Calu3 (cell line): ENCODE measurements around the gene FBN3. TPM values are rescaled to one million over a fixed set of nuclear protein-coding genes. Genes with fewer than 3 reads are reported as not detected.

ENCODE experiments used
- BruUV-seq: library from RNA; stranded (reverse); fragments of 400-500 nt; replicated peaks from 2 replicates; lab custom pipeline; 2021; lab: Mats Ljungman, UMichigan
- CTCF ChIA-PET: fragments of 300-600 bp; sonication (Branson Sonifier 250); formaldehyde crosslinking; loops from one replicate; lab custom pipeline; 2022; ENCODE audit warnings: antibody characterized with exemption; lab: Charles Lee
- DNase-seq: peaks from one replicate; pipeline ENCODE4 v3.0.0; 2022
- H3K27ac Mint-ChIP-seq: one replicate; pipeline ENCODE4 v1.8.0; 2022; ENCODE audit warnings: mixed read lengths; ENCODE audit not compliant: unreplicated experiment
- H3K27me3 Mint-ChIP-seq: one replicate; pipeline ENCODE4 v1.8.0; 2022; ENCODE audit warnings: mixed read lengths; ENCODE audit not compliant: unreplicated experiment
- H3K36me3 Mint-ChIP-seq: one replicate; pipeline ENCODE4 v1.8.0; 2022; ENCODE audit warnings: mild to moderate bottlenecking, moderate library complexity, mixed read lengths; ENCODE audit not compliant: insufficient read depth, unreplicated experiment
- H3K4me1 Mint-ChIP-seq: one replicate; pipeline ENCODE4 v1.8.0; 2022; ENCODE audit warnings: mild to moderate bottlenecking, low read depth, mixed read lengths; ENCODE audit not compliant: unreplicated experiment
- H3K4me3 Mint-ChIP-seq: one replicate; pipeline ENCODE4 v1.8.0; 2022; ENCODE audit warnings: mild to moderate bottlenecking, low read depth, moderate library complexity, mixed read lengths; ENCODE audit not compliant: unreplicated experiment
- H3K9me3 Mint-ChIP-seq: one replicate; pipeline ENCODE4 v1.8.0; 2022; ENCODE audit warnings: low read depth, mixed read lengths; ENCODE audit not compliant: unreplicated experiment
- CTCF ChIP-seq: fragments of 200-600 bp; IDR thresholded peaks from one replicate; pipeline ENCODE4 v1.8.0; 2022; ENCODE audit warnings: antibody characterized with exemption; ENCODE audit not compliant: unreplicated experiment
- intact Hi-C: fragments of 100-400 bp; cut with micrococcal nuclease; formaldehyde crosslinking; loops from one replicate; pipeline ENCODE4 v1.10.0; 2022; ENCODE audit not compliant: unreplicated experiment
- total RNA-seq: library from RNA; stranded (reverse); gene quantifications from 2 replicates; pipeline ENCODE4 v1.2.3, GENCODE V29; 2022

Gene FBN3
- total RNA-seq, 1 experiment from 2014 or later = not detected

- TF ChIP-seq CTCF = no peak
- Mint-ChIP-seq H3K27me3 (peaks cover 12% of the 10 kb centered on the region), H3K27ac (no peak overlapping the region), H3K9me3 (no peaks in the 10 kb centered on the region), H3K4me3 (no peak overlapping the region), H3K4me1 (no peaks in the 10 kb centered on the region), H3K36me3 (no peaks in the 10 kb centered on the region)
- intact Hi-C loops = no loop called here
- BruUV-seq = no TSS peak
- DNase-seq = no peak
- CTCF ChIA-PET = no interaction called here
These were observed 84.2 kb downstream of the FBN3 start for GRCh38 chr19:8064911-8065874.

GRCh38 chr19:8057545-8058270, 91.7 kb downstream of the FBN3 start:
- BruUV-seq = no TSS peak
- intact Hi-C loops = no loop called here
- DNase-seq = no peak
- CTCF ChIA-PET = no interaction called here
- H3K4me1 Mint-ChIP-seq = no peaks in the 10 kb centered on the region
- no peak overlapping the region for H3K4me3 Mint-ChIP-seq
- H3K36me3 Mint-ChIP-seq = no peaks in the 10 kb centered on the region
- no peak for TF ChIP-seq CTCF
- no peaks in the 10 kb centered on the region for H3K9me3 Mint-ChIP-seq
- peaks cover 7% of the 10 kb centered on the region for H3K27me3 Mint-ChIP-seq
- H3K27ac Mint-ChIP-seq = no peak overlapping the region

- no peaks in the 10 kb centered on the region for H3K36me3 Mint-ChIP-seq
- H3K27ac Mint-ChIP-seq = no peak overlapping the region
- BruUV-seq = no TSS peak
- no peak for DNase-seq
- no peaks in the 10 kb centered on the region for H3K9me3 Mint-ChIP-seq
- CTCF ChIA-PET = interaction anchor here (0.7 kb wide), 1 partner anchor 67 kb away, joined by 3 read pairs; no protein-coding TSS in a partner anchor
- no peak for TF ChIP-seq CTCF
- intact Hi-C loops = no loop called here
- no peaks in the 10 kb centered on the region for H3K4me1 Mint-ChIP-seq
- no peak overlapping the region for H3K4me3 Mint-ChIP-seq
- no peaks in the 10 kb centered on the region for H3K27me3 Mint-ChIP-seq
These were observed 92.9 kb downstream of the FBN3 start for GRCh38 chr19:8056533-8056932.

GRCh38 chr19:8054169-8054568, 95.2 kb downstream of the FBN3 start:
- CTCF ChIA-PET = no interaction called here

More at GRCh38 chr19:8054169-8054568, 95.2 kb downstream of the FBN3 start:
- no peak for TF ChIP-seq CTCF
- Mint-ChIP-seq H3K27me3 (no peaks in the 10 kb centered on the region), H3K4me1 (no peaks in the 10 kb centered on the region), H3K9me3 (no peaks in the 10 kb centered on the region), H3K36me3 (no peaks in the 10 kb centered on the region), H3K27ac (no peak overlapping the region), H3K4me3 (no peak overlapping the region)
- DNase-seq = no peak
- intact Hi-C loops = no loop called here
- BruUV-seq = no TSS peak
